H1 (cell line): Measurements from ENCODE around the gene DOK7. TPM values are rescaled to one million over a fixed set of nuclear protein-coding genes. Genes with fewer than 3 reads are reported as not detected.

Source experiments
- CTCF ChIA-PET: fragments of 300-600 bp; sonication (Branson Sonifier 250); formaldehyde crosslinking; loops from one replicate; lab custom pipeline; 2021; ENCODE audit not compliant: partially characterized antibody; lab: Charles Lee
- POLR2A ChIA-PET: fragments of 300-600 bp; sonication (Branson Sonifier 250); formaldehyde crosslinking; loops from one replicate; lab custom pipeline; 2021; ENCODE audit warnings: inconsistent platforms; ENCODE audit not compliant: partially characterized antibody; lab: Charles Lee
- DNase-seq, 2 experiments: peaks; one replicate each; pipeline versions ENCODE4 v3.0.0 to v3.0.0-alpha.2; 2010 to 2022; ENCODE audit warnings: low spot score in 2 of 2, low read depth in 1 of 2, mixed read lengths in 1 of 2
- FAIRE-seq: peaks from 2 replicates; lab custom pipeline; 2011; peaks lifted over from hg19 to GRCh38; lab: Jason Lieb, UNC
- H2AFZ ChIP-seq: 2 replicates; pipeline ENCODE4 v1.8.1; 2012; ENCODE audit warnings: low read length, inconsistent platforms
- H2AK5ac ChIP-seq: 2 replicates; pipeline ENCODE4 v1.6.1; 2013; ENCODE audit warnings: low read depth, low read length
- H2BK120ac ChIP-seq: replicated peaks from 2 replicates; pipeline ENCODE3; 2013; ENCODE audit warnings: low read depth, low read length, inconsistent platforms
- H2BK12ac ChIP-seq: 2 replicates; pipeline ENCODE4 v1.6.1; 2013; ENCODE audit warnings: low read depth, low read length
- H2BK15ac ChIP-seq: 2 replicates; pipeline ENCODE4 v1.6.1; 2013; ENCODE audit warnings: low read length
- H2BK20ac ChIP-seq: 2 replicates; pipeline ENCODE4 v1.6.1; 2013; ENCODE audit warnings: low read length
- H2BK5ac ChIP-seq: 2 replicates; pipeline ENCODE4 v1.6.1; 2013; ENCODE audit warnings: low read depth, low read length
- H3K14ac ChIP-seq: 2 replicates; pipeline ENCODE4 v1.6.1; 2013; ENCODE audit warnings: inconsistent platforms; ENCODE audit not compliant: insufficient read length
- H3K18ac ChIP-seq: 2 replicates; pipeline ENCODE4 v1.6.1; 2013; ENCODE audit warnings: low read length; ENCODE audit errors: extremely low read depth
- H3K23ac ChIP-seq: 2 replicates; pipeline ENCODE4 v1.6.1; 2013; ENCODE audit warnings: inconsistent platforms; ENCODE audit not compliant: insufficient read length
- H3K23me2 ChIP-seq: 2 replicates; pipeline ENCODE4 v1.6.1; 2013; ENCODE audit warnings: low read depth, low read length
- H3K27ac ChIP-seq: 2 replicates; pipeline ENCODE4 v1.6.1; 2011; ENCODE audit warnings: low read depth, low read length, inconsistent platforms
- H3K27me3 ChIP-seq, 4 experiments: replicated peaks in 1 of 4; 1 replicate in 1 of 4; 2 replicates in 3 of 4; pipeline versions ENCODE4 v1.6.1 to v1.8.1; 2011 to 2013; ENCODE audit warnings: low read length in 3 of 4, mild to moderate bottlenecking in 3 of 4, inconsistent platforms in 2 of 4, mixed read lengths in 2 of 4, moderate library complexity in 1 of 4; ENCODE audit not compliant: control insufficient read depth in 3 of 4, insufficient read depth in 3 of 4; ENCODE audit errors: extremely low read depth in 1 of 4
- H3K36me3 ChIP-seq, 4 experiments: 2 replicates each; pipeline versions ENCODE4 v1.6.1 to v1.8.1; 2011 to 2013; ENCODE audit warnings: mild to moderate bottlenecking in 4 of 4, low read length in 3 of 4, moderate library complexity in 2 of 4, control low read depth in 1 of 4, inconsistent platforms in 1 of 4; ENCODE audit not compliant: insufficient read depth in 4 of 4, control insufficient read depth in 2 of 4
- H3K4ac ChIP-seq: replicated peaks from 2 replicates; pipeline ENCODE3; 2013; ENCODE audit warnings: low read length, low read depth, mixed read lengths, inconsistent platforms; ENCODE audit not compliant: insufficient read length
- H3K4me1 ChIP-seq, 4 experiments: replicated peaks in 1 of 4; 1 replicate in 1 of 4; 2 replicates in 3 of 4; pipeline versions ENCODE4 v1.6.1 to v1.8.1; 2011 to 2013; ENCODE audit warnings: low read length in 3 of 4, inconsistent platforms in 2 of 4, mixed read lengths in 1 of 4; ENCODE audit not compliant: insufficient read depth in 4 of 4, control insufficient read depth in 3 of 4
- H3K4me2 ChIP-seq, 2 experiments: 2 replicates each; pipeline versions ENCODE4 v1.6.1 to v1.8.1; 2011 to 2013; ENCODE audit warnings: low read depth in 2 of 2, low read length in 2 of 2, control low read depth in 1 of 2, inconsistent platforms in 1 of 2, mild to moderate bottlenecking in 1 of 2; ENCODE audit not compliant: insufficient read depth in 1 of 2
- H3K4me3 ChIP-seq, 4 experiments: fragments of 200-600, 300-600 bp in 1 of 4; sonication (generic), shearing (Covaris generic), sonication (Bioruptor Twin) in 1 of 4; 2 replicates each; pipeline versions ENCODE4 v1.5.1 to v1.8.1; 2011 to 2016; ENCODE audit warnings: low read length in 4 of 4, low read depth in 3 of 4, control low read depth in 2 of 4, inconsistent platforms in 2 of 4, mild to moderate bottlenecking in 2 of 4, mixed read lengths in 1 of 4, moderate library complexity in 1 of 4; ENCODE audit not compliant: insufficient read depth in 2 of 4; ENCODE audit errors: extremely low read depth in 1 of 4
- H3K56ac ChIP-seq: replicated peaks from 2 replicates; pipeline ENCODE3; 2013; ENCODE audit warnings: low read depth, mild to moderate bottlenecking, mixed read lengths, low read length, inconsistent platforms; ENCODE audit not compliant: insufficient read length
- H3K79me1 ChIP-seq: 2 replicates; pipeline ENCODE4 v1.6.1; 2013; ENCODE audit warnings: low read depth, low read length, control low read depth
- H3K79me2 ChIP-seq, 2 experiments: 2 replicates each; pipeline versions ENCODE4 v1.6.1 to v1.8.1; 2012 to 2013; ENCODE audit warnings: low read length in 2 of 2, mild to moderate bottlenecking in 2 of 2, inconsistent platforms in 1 of 2; ENCODE audit not compliant: insufficient read depth in 2 of 2, control insufficient read depth in 1 of 2
- H3K9ac ChIP-seq, 4 experiments: replicated peaks in 1 of 4; 1 replicate in 1 of 4; 2 replicates in 3 of 4; pipeline versions ENCODE4 v1.6.1 to v1.8.1; 2011 to 2013; ENCODE audit warnings: low read depth in 3 of 4, low read length in 3 of 4, control low read depth in 2 of 4, mild to moderate bottlenecking in 2 of 4, moderate library complexity in 2 of 4, inconsistent platforms in 1 of 4; ENCODE audit errors: extremely low read depth in 1 of 4
- H3K9me3 ChIP-seq, 2 experiments: 2 replicates each; pipeline versions ENCODE4 v1.6.1 to v1.8.1; 2012 to 2013; ENCODE audit warnings: mild to moderate bottlenecking in 2 of 2, moderate library complexity in 2 of 2, control low read depth in 1 of 2, inconsistent platforms in 1 of 2, low read depth in 1 of 2, low read length in 1 of 2, mixed read lengths in 1 of 2; ENCODE audit not compliant: insufficient read depth in 2 of 2
- H4K20me1 ChIP-seq, 2 experiments: replicated peaks in 1 of 2; 2 replicates each; pipeline versions ENCODE3 to v1.8.1; 2011 to 2013; ENCODE audit warnings: inconsistent platforms in 2 of 2, low read length in 2 of 2, mild to moderate bottlenecking in 1 of 2; ENCODE audit not compliant: insufficient read depth in 2 of 2, control insufficient read depth in 1 of 2
- H4K5ac ChIP-seq: 2 replicates; pipeline ENCODE4 v1.6.1; 2013; ENCODE audit warnings: low read length, low read depth, mixed read lengths, inconsistent platforms; ENCODE audit not compliant: insufficient read length
- H4K8ac ChIP-seq: 2 replicates; pipeline ENCODE4 v1.8.0; 2013; ENCODE audit warnings: mild to moderate bottlenecking, moderate library complexity, low read length, inconsistent platforms; ENCODE audit not compliant: insufficient read depth; ENCODE audit errors: extremely low read depth
- H4K91ac ChIP-seq: replicated peaks from 2 replicates; pipeline ENCODE3; 2013; ENCODE audit warnings: low read length, mixed read lengths, inconsistent platforms; ENCODE audit not compliant: insufficient read length
- ASH2L ChIP-seq: fragments of 200-600, 300-600 bp; sonication (generic); IDR thresholded peaks from one replicate; pipeline ENCODE4 v1.7.1; 2017; ENCODE audit warnings: low read length
- BACH1 ChIP-seq: IDR thresholded peaks from 2 replicates; pipeline ENCODE4 v1.6.1; 2012; ENCODE audit warnings: low read length, improper control_type of control experiment
- CBX8 ChIP-seq: fragments of 300-800, 300-1000 bp; sonication (generic); IDR thresholded peaks from 2 replicates; pipeline ENCODE4 v1.7.1; 2016; ENCODE audit warnings: low read depth, low read length, borderline replicate concordance
- EGR1 ChIP-seq: IDR thresholded peaks from 2 replicates; pipeline ENCODE4 v1.6.1; 2011; ENCODE audit warnings: low read depth, low read length, borderline replicate concordance
- KDM1A ChIP-seq: fragments of 200-600, 300-600 bp; sonication (generic); IDR thresholded peaks from 2 replicates; pipeline ENCODE4 v1.7.1; 2016; ENCODE audit warnings: mild to moderate bottlenecking, low read length, borderline replicate concordance
- PHF8 ChIP-seq: fragments of 200-600 bp; sonication (generic); conservative IDR thresholded peaks from 2 replicates; pipeline ENCODE4 v1.7.1; 2012; ENCODE audit warnings: low read depth, mild to moderate bottlenecking, inconsistent platforms, low read length, moderate library complexity
- POLR2A ChIP-seq, 2 experiments: IDR thresholded peaks; 1 replicate in 1 of 2; 2 replicates in 1 of 2; pipeline ENCODE4 v1.6.1; 2011; ENCODE audit warnings: low read depth in 2 of 2, low read length in 2 of 2, mild to moderate bottlenecking in 2 of 2; ENCODE audit errors: control extremely low read depth in 1 of 2
- SIN3A ChIP-seq, 2 experiments: IDR thresholded peaks in 1 of 2; conservative IDR thresholded peaks in 1 of 2; 2 replicates each; pipeline ENCODE4 v1.6.1; 2011 to 2012; ENCODE audit warnings: low read length in 2 of 2, improper control_type of control experiment in 1 of 2, low read depth in 1 of 2, mild to moderate bottlenecking in 1 of 2
- TAF1 ChIP-seq: IDR thresholded peaks from 2 replicates; pipeline ENCODE4 v1.6.1; 2011; ENCODE audit warnings: mild to moderate bottlenecking, low read depth, low read length
- WGBS, 2 experiments: shearing (Covaris generic) in 1 of 2; methylation state at CpG; one replicate each; pipeline versions ENCODE4 v1.1.6 to v1.1.7; 2013 to 2015; ENCODE audit warnings: low lambda C conversion rate in 2 of 2, mixed read lengths in 2 of 2, inconsistent platforms in 1 of 2, low coverage in 1 of 2, missing lambda C conversion rate in 1 of 2; ENCODE audit not compliant: insufficient replicate concordance in 2 of 2, insufficient coverage in 1 of 2, insufficient read length in 1 of 2; ENCODE audit errors: extremely low coverage in 1 of 2, missing lambda C conversion rate in 1 of 2; 5-methylcytosine and 5-hydroxymethylcytosine counted together
- polyA plus RNA-seq, 7 experiments: library from polyadenylated mRNA; depleted of rRNA in 3 of 7; stranded (reverse) in 5 of 7; unstranded in 2 of 7; fragments of >200 nt in 5 of 7; fragments of 200-250 nt in 2 of 7; gene quantifications; 1 replicate in 5 of 7; 2 replicates in 1 of 7; 4 replicates in 1 of 7; pipeline versions ENCODE4 v1.2.1 to v1.2.3, GENCODE V29; 2011 to 2013; ENCODE audit warnings: missing spikeins in 2 of 7, mixed read lengths in 2 of 7
- total RNA-seq: library from RNA; stranded (reverse); fragmentation: NEBNext Ultra II Directional; extraction: Animal tissue kit (Norgen Biotek cat#: 25700); gene quantifications from 2 replicates; pipeline ENCODE4 v1.2.1, GENCODE V29; 2021
- TF ChIP-seq, protein P1 (sequence below): IDR thresholded peaks from 2 replicates; pipeline ENCODE4 v1.6.1; 2012; ENCODE audit warnings: low read length, inconsistent platforms
- TF ChIP-seq, protein P2 (sequence below): IDR thresholded peaks from 2 replicates; pipeline ENCODE4 v1.6.1; 2011; ENCODE audit warnings: low read depth, mild to moderate bottlenecking, low read length; ENCODE audit not compliant: insufficient read depth

The DOK7 gene
- total and polyA plus RNA-seq, 2 of the 8 experiments (the other 6 are each of a cell fraction or from before 2014, with no cell fraction given), result 0.32 TPM; not detected in 1

DNA sequence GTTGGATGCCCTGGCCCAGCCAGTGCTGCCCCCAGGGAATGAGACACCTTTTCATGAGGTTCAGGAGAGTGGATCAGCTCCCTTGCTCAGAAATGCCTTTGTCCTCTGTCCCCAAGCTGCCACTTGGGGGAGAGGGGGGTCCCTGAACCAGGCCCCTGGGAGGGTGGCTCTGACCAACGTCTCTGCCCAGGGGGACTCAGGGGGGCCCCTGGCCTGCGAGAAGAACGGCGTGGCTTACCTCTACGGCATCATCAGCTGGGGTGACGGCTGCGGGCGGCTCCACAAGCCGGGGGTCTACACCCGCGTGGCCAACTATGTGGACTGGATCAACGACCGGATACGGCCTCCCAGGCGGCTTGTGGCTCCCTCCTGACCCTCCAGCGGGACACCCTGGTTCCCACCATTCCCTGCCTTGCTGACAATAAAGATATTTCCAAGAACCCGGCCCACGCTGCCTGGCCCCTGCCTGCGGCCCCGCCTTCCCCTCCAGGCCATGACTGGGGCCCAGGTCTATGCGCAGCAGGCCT is 14.0 kb upstream of the DOK7 start:
- H2BK120ac ChIP-seq, result no peak overlapping the region
- no peaks in the 10 kb centered on the region for H3K79me2 ChIP-seq
- no peaks in the 10 kb centered on the region for H3K23me2 ChIP-seq
- H3K9me3 ChIP-seq, result no peaks in the 10 kb centered on the region
- no peaks in the 10 kb centered on the region for H4K20me1 ChIP-seq
- H3K27ac ChIP-seq, result no peak overlapping the region
- no peaks in the 10 kb centered on the region; a peak in 4 of 7 replicates for H3K27me3 ChIP-seq
- DNase-seq, result no peak
- no peak overlapping the region for H3K4me2 ChIP-seq
- H3K79me1 ChIP-seq, result no peaks in the 10 kb centered on the region
- no peak overlapping the region for H3K4ac ChIP-seq
- no peak overlapping the region for H2BK5ac ChIP-seq
- H3K14ac ChIP-seq, result no peak overlapping the region
- H2BK12ac ChIP-seq, result no peak overlapping the region
- no peak overlapping the region for H3K9ac ChIP-seq
- H3K4me3 ChIP-seq, result no peak overlapping the region
- no peak overlapping the region for H2AFZ ChIP-seq
- ChIA-PET CTCF (interaction anchor here (0.6 to 3.3 kb wide), 9 partner anchors 9 to 348 kb away, joined by 3 to 13 read pairs (median 4); no protein-coding TSS in a partner anchor), POLR2A (no interaction called here)
- H4K5ac ChIP-seq, result no peak overlapping the region
- H3K56ac ChIP-seq, result no peak overlapping the region
- H3K4me1 ChIP-seq, result no peaks in the 10 kb centered on the region; a peak in 1 of 7 replicates
- H4K91ac ChIP-seq, result no peak overlapping the region
- no peak for FAIRE-seq
- no peak overlapping the region for H4K8ac ChIP-seq
- H2AK5ac ChIP-seq, result no peak overlapping the region
- H3K23ac ChIP-seq, result no peak overlapping the region
- 84% methylated on average over 19 of the region's 21 CpGs; no CpG with 5 or more reads in 1 of the 2 experiments for WGBS, 2 experiments
- H2BK15ac ChIP-seq, result no peak overlapping the region
- H2BK20ac ChIP-seq, result no peak overlapping the region
- H3K18ac ChIP-seq, result no peak overlapping the region
- H3K36me3 ChIP-seq, result no peaks in the 10 kb centered on the region
- TF ChIP-seq SIN3A (conservative IDR thresholded peaks at IDR 0.05 in 1 of 2, IDR thresholded peaks at IDR 0.05 in 1 of 2; ENCODE audit: low read depth in 1 of 2, low read length in 2 of 2) (no peak), KDM1A (no peak), BACH1 (no peak), PHF8 (no peak), POLR2A (IDR thresholded peaks at IDR 0.05; ENCODE audit: control extremely low read depth in 1 of 2, low read depth in 2 of 2, low read length in 2 of 2) (no peak), EGR1 (no peak), TAF1 (no peak), CBX8 (no peak), ASH2L (no peak)
- TF ChIP-seq, protein P1, sequence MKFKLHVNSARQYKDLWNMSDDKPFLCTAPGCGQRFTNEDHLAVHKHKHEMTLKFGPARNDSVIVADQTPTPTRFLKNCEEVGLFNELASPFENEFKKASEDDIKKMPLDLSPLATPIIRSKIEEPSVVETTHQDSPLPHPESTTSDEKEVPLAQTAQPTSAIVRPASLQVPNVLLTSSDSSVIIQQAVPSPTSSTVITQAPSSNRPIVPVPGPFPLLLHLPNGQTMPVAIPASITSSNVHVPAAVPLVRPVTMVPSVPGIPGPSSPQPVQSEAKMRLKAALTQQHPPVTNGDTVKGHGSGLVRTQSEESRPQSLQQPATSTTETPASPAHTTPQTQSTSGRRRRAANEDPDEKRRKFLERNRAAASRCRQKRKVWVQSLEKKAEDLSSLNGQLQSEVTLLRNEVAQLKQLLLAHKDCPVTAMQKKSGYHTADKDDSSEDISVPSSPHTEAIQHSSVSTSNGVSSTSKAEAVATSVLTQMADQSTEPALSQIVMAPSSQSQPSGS, result no peak
- TF ChIP-seq, protein P2, sequence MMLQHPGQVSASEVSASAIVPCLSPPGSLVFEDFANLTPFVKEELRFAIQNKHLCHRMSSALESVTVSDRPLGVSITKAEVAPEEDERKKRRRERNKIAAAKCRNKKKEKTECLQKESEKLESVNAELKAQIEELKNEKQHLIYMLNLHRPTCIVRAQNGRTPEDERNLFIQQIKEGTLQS, result no peak
